Stimulated activated CD8-positive, alpha-beta memory T cell treated with anti-CD3 and anti-CD28 coated beads, Interleukin-12 subunit alpha, Interleukin-12 subunit beta, amount 100 ng/mL, for 24 hours (primary cell): ENCODE results near the gene CPD.
"Not testable (repeated sequence)": the region's sequence is repeated elsewhere in the genome, so short reads cannot be mapped to it uniquely, and the experiment has no call there.

Source experiments
- DNase-seq: peaks from one replicate; pipeline ENCODE4 v3.0.0-alpha.2; 2020; ENCODE audit errors: extremely low read depth

Gene CPD

DNA sequence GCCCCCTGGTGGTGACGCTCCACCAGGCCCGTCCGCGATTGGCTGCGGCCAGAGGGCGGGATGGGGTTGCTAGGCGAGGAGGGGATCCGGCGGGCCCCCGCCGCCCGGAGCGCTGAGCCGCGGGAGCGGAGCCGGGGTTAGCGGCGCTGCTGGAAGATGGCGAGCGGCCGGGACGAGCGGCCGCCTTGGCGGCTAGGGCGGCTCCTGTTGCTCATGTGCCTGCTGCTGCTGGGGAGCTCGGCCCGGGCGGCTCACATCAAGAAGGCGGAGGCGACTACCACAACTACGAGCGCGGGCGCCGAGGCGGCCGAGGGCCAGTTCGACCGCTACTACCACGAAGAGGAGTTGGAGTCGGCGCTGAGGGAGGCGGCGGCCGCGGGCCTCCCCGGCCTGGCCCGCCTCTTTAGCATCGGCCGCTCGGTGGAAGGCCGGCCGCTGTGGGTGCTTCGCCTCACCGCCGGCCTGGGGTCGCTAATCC lies at the start of gene CPD:
Gene CPD (plus strand): TSS at position 103 of the 478 bp plus-strand sequence. CDS start 54 bp downstream, at position 157.
- DNase-seq, result peak; percentile 94

- DNase-seq, result no peak
Observed at GRCh38 chr17:30332057-30332542, 46.6 kb upstream of the CPD start.

DNA sequence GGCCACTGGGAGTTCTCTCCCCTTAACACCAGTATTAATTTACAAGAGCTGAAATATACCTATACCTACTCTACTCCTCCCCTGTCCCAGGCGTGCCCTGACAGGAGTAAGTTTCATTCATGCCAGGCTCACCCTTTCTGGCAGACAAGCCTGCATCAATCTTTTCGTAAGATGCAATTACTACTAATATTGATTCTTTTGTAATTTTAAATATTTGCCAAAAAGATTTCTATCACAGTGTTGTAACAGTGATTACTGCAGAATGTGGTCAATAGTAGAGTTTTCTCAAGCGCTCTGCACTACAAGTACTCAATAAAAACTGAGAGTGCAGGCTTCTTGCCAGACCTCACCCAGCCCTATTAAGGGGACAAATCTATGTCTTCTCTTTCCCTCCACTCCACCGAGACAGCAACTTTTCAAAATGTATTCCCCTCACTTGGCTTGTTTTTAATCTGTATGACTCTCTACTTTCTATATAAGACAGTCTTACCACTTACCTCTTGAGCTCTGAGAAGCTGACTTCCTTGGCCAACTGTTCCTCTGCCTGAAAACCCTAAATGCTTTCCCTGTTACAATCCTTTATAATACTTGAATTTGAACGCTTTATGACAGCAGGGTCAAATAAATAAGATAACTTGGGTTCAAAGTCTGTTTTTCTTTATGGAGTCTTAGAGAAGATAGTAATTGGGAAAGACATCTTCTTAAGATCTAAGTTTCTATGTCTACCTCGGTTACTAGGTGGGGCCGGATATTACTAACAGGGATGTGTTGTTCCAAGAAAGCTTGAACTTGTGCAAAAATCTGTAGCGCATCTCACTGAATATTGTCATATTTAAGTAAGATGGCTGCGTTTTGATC lies 45.0 kb upstream of the CPD start, which contains the start of gene TMIGD1:
Gene TMIGD1 (minus strand): TSS at position 555 of the 858 bp plus-strand sequence. CDS start 1,924 bp downstream, outside the sequence.
- no peak for DNase-seq

DNA sequence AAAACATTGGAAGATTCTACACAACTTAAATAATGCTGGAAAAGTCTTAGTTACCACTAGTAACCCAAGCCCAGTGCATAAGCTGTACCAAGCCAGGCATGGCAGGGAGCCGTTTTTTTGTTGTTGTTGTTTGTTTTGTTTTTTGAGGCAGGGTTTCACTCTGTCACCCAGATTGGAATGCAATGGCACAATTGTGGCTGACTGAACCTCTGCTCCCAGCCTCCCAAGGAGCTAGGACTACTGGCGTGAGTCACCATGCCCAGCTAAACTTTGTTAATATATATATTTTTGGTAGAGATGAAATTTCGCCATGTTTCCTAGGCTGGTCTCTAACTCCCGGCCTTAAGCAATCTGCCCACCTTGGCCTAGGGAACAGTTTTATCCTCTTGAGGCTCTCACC lies 44.3 kb upstream of the CPD start:
- DNase-seq, result no peak

- DNase-seq, result no peak
Observed at GRCh38 chr17:30336369-30337171, 42.2 kb upstream of the CPD start.

DNA sequence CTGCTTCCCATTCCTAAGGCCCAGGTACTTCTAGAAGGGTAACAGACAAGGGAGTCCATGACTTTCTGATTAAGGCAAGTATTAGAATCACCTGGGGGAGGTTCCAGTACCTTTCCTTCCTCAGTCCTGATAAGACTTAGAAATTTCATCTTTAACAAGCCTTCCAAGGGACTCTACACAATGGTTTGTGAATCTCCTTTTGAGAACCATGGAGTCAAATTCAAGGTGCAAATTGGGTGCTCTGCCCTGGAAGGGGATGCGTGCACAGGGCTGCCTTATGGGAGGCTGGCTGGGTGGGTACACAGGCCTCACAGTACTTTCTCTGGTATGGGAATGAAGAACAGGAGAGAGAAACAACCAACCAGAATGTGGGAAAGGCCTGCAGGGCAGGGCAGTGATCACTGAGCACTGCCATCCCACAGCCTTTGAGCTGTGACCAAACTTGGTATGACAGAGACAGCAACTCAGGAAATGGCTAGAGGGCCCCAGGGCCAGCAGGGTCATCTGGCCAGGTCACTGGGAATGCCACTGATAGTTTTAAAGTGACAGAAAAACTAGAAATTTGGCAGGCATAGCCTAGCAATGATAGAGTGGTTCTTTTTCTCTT lies 41.2 kb upstream of the CPD start:
- no peak for DNase-seq

- DNase-seq, result no peak
Observed at GRCh38 chr17:30339086-30339485, 39.6 kb upstream of the CPD start.

DNA sequence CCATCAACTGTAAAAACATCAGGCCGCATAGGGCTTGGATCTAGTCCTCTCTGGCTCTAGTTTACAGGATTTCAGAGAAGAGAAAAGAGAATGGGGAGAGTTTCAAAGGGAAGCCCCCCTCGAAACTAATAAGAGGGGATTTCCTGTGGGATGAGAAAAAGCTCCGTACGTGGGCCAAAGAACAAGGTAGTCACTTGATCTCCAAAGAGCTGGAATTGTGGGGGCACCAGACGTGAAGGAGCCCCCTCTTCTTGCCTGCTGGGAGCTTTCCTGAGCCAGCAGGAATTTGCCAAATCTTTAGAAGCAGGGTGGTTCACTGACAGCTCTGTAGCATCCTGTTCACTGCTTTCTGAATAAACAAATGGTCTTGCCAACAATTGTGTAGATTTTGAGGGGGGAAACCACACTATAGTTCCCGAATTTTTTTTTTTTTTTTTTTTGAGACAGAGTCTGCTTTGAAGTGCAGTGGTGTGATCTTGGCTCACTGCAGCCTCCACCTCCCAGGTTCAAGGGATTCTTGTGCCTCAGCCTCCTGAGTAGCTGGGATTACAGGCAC lies 37.8 kb upstream of the CPD start:
- no peak for DNase-seq

- no peak for DNase-seq
Observed at GRCh38 chr17:30341703-30342249, 37.0 kb upstream of the CPD start.

DNA sequence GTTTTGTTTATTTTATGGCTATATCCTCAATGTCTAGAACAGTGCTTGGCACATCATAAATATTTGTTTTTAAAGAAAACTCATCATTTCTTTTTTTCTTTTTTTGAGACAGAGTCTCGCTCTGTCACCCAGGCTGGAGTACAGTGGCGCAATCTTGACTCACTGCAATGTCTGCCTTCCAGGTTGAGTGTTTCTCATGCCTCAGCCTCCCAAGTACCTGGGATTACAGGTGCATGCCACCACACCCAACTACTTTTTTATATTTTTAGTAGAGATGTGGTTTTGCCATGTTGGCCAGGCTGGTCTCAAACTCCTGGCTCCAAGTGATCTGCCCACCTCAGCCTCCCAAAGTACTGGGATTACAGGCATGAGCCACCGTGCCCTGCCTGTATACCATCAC lies 35.5 kb upstream of the CPD start:
- DNase-seq, result not testable (repeated sequence)

GRCh38 chr17:30343796-30344195 lies 34.9 kb upstream of the CPD start:
- DNase-seq, result no peak

GRCh38 chr17:30344283-30345088 lies 34.2 kb upstream of the CPD start:
- DNase-seq, result no peak

- DNase-seq, result no peak
Observed at GRCh38 chr17:30345089-30345433, 33.7 kb upstream of the CPD start.

DNA sequence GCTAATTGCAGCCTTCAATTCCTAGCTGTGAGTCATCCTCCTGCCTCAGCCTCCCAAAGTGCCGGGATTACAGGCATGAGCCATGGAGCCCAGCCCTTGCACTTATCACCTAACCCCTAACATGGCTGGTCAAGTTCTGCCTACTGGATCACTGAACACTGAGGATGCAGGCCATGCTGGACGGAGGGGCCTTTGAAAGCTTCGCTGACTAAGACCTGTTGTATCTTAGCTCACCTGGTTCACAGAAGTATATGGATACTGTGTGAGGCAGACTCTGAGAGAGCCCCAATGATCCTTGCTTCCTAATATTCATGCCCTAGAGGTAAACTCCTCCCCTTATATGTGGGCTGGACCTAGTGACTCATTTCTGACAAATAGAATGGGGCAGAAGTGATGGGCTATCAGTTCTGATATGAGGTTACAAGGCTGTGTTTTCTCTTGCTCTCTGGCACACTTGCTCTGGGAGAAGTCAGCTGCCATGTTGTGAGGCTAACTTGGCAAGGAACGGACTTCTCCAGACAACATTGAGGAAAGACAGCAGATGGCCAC lies 33.1 kb upstream of the CPD start:
- no peak for DNase-seq

- DNase-seq, result no peak
Observed at GRCh38 chr17:30346221-30346795, 32.4 kb upstream of the CPD start.

DNA sequence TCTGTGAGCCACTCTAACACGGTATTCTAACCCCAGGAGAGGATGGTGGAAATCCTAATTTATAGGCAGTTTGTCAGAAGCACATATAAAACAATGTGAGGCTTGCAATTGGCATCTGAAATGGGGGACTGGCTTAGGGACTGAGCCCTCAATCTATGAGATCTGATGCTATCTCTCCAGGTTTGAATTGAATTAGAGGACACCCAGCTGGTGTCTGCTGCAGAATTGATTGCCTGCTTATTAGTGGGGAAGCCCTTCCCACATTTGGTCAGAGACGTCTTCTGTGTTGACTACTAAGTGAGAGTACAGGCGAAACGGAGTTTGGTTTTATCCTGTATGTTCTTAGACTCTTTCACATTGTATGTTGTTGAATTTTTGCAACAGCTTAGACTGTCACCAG lies 31.2 kb upstream of the CPD start:
- no peak for DNase-seq

DNA sequence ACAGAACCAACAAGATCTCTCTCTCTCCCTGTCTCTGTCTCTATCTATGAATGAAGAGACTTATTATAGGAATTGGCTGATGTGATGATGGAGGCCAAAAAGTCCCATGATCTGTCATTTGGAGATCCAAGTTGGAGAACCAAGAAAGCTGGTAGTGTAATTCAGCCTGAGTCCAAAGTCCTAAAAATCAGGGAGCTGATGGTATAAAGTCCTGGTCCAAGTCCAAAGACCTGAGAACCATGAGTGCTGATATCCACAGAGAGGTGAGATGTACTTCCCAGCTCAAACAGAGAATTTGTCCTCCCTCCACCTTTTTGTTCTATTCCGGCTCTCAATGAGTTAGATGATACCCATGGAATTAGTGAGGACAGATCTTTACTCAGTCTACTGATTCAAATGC lies 29.5 kb upstream of the CPD start:
- no peak for DNase-seq

DNA sequence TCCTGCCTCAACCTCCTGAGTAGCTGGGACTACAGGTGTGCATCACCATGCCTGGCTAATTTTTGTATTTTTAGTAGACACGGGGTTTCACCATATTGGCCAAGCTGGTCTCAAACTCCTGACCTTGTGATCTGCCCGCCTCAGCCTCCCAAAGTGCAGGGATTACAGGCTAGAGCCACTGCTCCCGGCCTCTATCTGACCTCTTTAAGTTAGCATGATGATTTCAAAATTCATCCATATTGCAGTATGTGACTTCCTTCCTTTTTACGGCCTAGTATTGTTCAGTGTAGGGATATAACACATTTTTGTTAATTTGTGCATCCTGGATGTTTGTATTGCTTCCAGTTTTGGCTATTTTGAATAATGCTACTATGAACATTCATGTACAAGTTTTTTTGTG lies 27.5 kb upstream of the CPD start:
- DNase-seq, result not testable (repeated sequence)

GRCh38 chr17:30351735-30352134 lies 27.0 kb upstream of the CPD start:
- DNase-seq, result no peak

GRCh38 chr17:30352240-30352814 lies 26.4 kb upstream of the CPD start:
- DNase-seq, result no peak
